Osteocyte (in vitro differentiated cells): Measurements from ENCODE around the gene CCNYL1. TPM values are rescaled to one million over a fixed set of nuclear protein-coding genes. Genes with fewer than 3 reads are reported as not detected.
"Not testable (repeated sequence)": the region's sequence is repeated elsewhere in the genome, so short reads cannot be mapped to it uniquely, and the experiment has no call there.

Source experiments
- DNase-seq: peaks from one replicate; pipeline ENCODE4 v3.0.0; 2021; ENCODE audit warnings: mixed read lengths; ENCODE audit not compliant: unreplicated experiment; ENCODE audit errors: extremely low spot score
- H3K27ac Mint-ChIP-seq: one replicate; pipeline ENCODE4 v1.8.0; 2021; ENCODE audit warnings: mild to moderate bottlenecking, mixed read lengths; ENCODE audit not compliant: unreplicated experiment
- H3K27me3 Mint-ChIP-seq: one replicate; pipeline ENCODE4 v1.8.0; 2021; ENCODE audit warnings: mixed read lengths; ENCODE audit not compliant: unreplicated experiment
- H3K36me3 Mint-ChIP-seq: one replicate; pipeline ENCODE4 v1.8.0; 2021; ENCODE audit warnings: mixed read lengths; ENCODE audit not compliant: unreplicated experiment
- H3K4me1 Mint-ChIP-seq: one replicate; pipeline ENCODE4 v1.8.0; 2021; ENCODE audit warnings: mixed read lengths; ENCODE audit not compliant: unreplicated experiment
- H3K4me3 Mint-ChIP-seq: one replicate; pipeline ENCODE4 v1.8.0; 2021; ENCODE audit warnings: mild to moderate bottlenecking, moderate library complexity, mixed read lengths; ENCODE audit not compliant: unreplicated experiment
- H3K9me3 Mint-ChIP-seq: one replicate; pipeline ENCODE4 v1.8.0; 2021; ENCODE audit warnings: mixed read lengths; ENCODE audit not compliant: unreplicated experiment
- CTCF ChIP-seq: fragments of 200-600 bp; sonication (generic); IDR thresholded peaks from 2 replicates; pipeline ENCODE4 v1.5.0; 2021; ENCODE audit warnings: antibody characterized with exemption, mild to moderate bottlenecking, moderate library complexity
- total RNA-seq: library from RNA; stranded (reverse); gene quantifications from 2 replicates; pipeline ENCODE4 v1.2.1, GENCODE V29; 2021

CCNYL1 gene
- total RNA-seq, 1 donor from 2014 or later, result 16.8 TPM

DNA sequence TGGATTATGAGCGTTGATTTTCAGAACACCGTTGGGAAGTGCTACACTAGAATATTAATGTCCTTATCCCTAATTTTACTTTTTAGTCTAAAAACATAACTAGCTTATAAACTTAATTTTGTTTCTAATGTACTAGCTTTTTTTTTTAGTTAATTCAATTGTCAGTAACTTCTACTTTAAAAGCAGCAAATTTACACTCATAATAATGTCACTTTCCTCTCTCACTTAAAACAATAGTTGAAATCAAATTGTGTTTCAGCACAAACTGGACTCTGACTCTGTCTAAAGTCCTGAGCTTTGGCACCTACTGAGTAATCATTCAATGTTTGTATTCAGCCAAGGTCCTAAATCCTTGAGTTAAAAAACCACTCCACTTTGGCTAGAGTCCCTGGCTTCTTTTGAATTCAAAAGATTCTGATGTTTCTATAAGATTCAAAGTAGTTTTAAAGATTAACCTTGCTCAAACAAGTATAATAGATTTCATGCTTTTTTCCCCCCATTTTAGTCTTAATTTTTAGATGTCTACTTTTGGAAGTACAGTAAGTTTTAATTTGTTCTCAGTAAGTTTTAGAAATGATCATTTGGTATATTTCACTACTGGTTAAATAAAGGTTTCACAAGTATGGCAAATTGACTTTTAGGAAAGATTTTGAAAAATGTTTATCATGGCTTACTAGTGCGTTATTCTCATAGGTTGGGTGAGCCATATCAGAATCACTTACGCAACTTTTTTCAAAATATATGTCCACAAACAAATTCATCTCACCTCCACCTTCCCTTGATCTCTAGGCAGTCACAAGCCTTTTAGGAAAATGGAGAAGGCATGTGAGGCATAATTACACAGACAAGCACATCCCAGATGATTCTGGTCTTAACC, 23.4 kb downstream of the CCNYL1 start:
- Mint-ChIP-seq H3K27me3 (no peaks in the 10 kb centered on the region), H3K4me1 (no peaks in the 10 kb centered on the region), H3K27ac (no peak overlapping the region), H3K36me3 (peaks cover 2% of the 10 kb centered on the region), H3K9me3 (no peaks in the 10 kb centered on the region), H3K4me3 (no peak overlapping the region)
- no peak for TF ChIP-seq CTCF
- DNase-seq, result no peak

- H3K4me1 Mint-ChIP-seq, H3K9me3 Mint-ChIP-seq, H3K36me3 Mint-ChIP-seq, DNase-seq, H3K27me3 Mint-ChIP-seq, H3K27ac Mint-ChIP-seq, H3K4me3 Mint-ChIP-seq: not testable (repeated sequence)
Measured at GRCh38 chr2:207735513-207735859, 24.0 kb downstream of the CCNYL1 start.

DNA sequence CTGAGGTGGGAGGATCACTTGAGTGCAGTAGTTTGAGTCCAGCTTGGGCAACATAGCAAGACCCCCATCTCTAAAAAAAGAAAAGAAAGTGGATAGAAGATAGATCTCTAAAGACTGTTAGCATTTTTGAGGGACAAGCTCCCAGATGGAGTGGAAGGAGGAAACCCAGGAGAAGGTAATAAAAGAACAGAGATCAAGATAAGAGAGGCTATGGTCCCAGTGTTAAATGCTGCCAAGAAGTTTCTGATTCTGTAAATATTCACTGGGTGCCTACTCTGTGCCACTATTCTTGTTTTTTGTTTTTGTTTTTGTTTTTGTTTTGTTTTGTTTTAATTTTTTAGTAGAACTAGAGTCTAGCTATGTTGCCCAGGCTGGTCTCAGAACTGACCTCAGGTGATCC, 32.1 kb downstream of the CCNYL1 start:
- Mint-ChIP-seq H3K9me3 (no peaks in the 10 kb centered on the region), H3K27ac (no peak overlapping the region), H3K36me3 (peaks cover 1% of the 10 kb centered on the region), H3K27me3 (no peaks in the 10 kb centered on the region), H3K4me1 (no peaks in the 10 kb centered on the region), H3K4me3 (no peak overlapping the region)
- no peak for DNase-seq
- TF ChIP-seq CTCF, result no peak

GRCh38 chr2:207744050-207744449, 32.6 kb downstream of the CCNYL1 start:
- Mint-ChIP-seq H3K4me1 (no peaks in the 10 kb centered on the region), H3K4me3 (no peak overlapping the region), H3K36me3 (peaks cover 1% of the 10 kb centered on the region), H3K9me3 (no peaks in the 10 kb centered on the region), H3K27ac (no peak overlapping the region), H3K27me3 (no peaks in the 10 kb centered on the region)
- no peak for TF ChIP-seq CTCF
- no peak for DNase-seq

GRCh38 chr2:207744451-207744850, 33.0 kb downstream of the CCNYL1 start:
- TF ChIP-seq CTCF, result no peak
- Mint-ChIP-seq H3K4me1 (no peaks in the 10 kb centered on the region), H3K27ac (no peak overlapping the region), H3K9me3 (no peaks in the 10 kb centered on the region), H3K36me3 (peaks cover 1% of the 10 kb centered on the region), H3K4me3 (no peak overlapping the region), H3K27me3 (no peaks in the 10 kb centered on the region)
- DNase-seq, result no peak
